SW 1271 (cell line): ENCODE results near the gene ZSWIM1.
A peak's percentile ranks its signal among the peaks of the same experiment; 100 is the strongest.
"Not testable (repeated sequence)": the region's sequence is repeated elsewhere in the genome, so short reads cannot be mapped to it uniquely, and the experiment has no call there.

Experiments used
- DNase-seq, 2 experiments: peaks; one replicate each; lab custom pipeline; 2025; lab: John Stamatoyannopoulos, UW

The ZSWIM1 gene

GRCh38 chr20:45857114-45857881 lies 23.7 kb upstream of the ZSWIM1 start, which contains the start of the genes ACOT8 and ZSWIM3:
Gene ACOT8, minus strand, starts transcription at chr20:45857392. Its CDS starts 77 bp downstream, at chr20:45857315.
Gene ZSWIM3, plus strand, starts transcription at chr20:45857614. Its CDS starts 212 bp downstream, at chr20:45857826.
- DNase-seq = peak; percentile 99 to 100

- DNase-seq = no peak
These were observed 23.2 kb upstream of the ZSWIM1 start for GRCh38 chr20:45857882-45858216.

GRCh38 chr20:45859916-45860315 lies 21.1 kb upstream of the ZSWIM1 start:
- DNase-seq = no peak

GRCh38 chr20:45860560-45861220 lies 20.3 kb upstream of the ZSWIM1 start:
- no peak for DNase-seq

GRCh38 chr20:45861221-45862075 lies 19.6 kb upstream of the ZSWIM1 start:
- DNase-seq = no peak

- no peak for DNase-seq
These were observed 17.2 kb upstream of the ZSWIM1 start for GRCh38 chr20:45863543-45864470.

GRCh38 chr20:45866454-45866853 lies 14.6 kb upstream of the ZSWIM1 start:
- DNase-seq = no peak

- DNase-seq = no peak
These were observed 13.8 kb upstream of the ZSWIM1 start for GRCh38 chr20:45867136-45867818.

- DNase-seq = peak in 1 of 2 experiments; percentile 63
These were observed 13.2 kb upstream of the ZSWIM1 start for GRCh38 chr20:45867819-45868176.

- DNase-seq = no peak
These were observed 8.4 kb upstream of the ZSWIM1 start for GRCh38 chr20:45872626-45873025.

- DNase-seq = no peak
These were observed 7.5 kb upstream of the ZSWIM1 start for GRCh38 chr20:45873409-45874103.

GRCh38 chr20:45874104-45874481 lies 6.9 kb upstream of the ZSWIM1 start:
- DNase-seq = not testable (repeated sequence)

GRCh38 chr20:45874576-45874975 lies 6.5 kb upstream of the ZSWIM1 start:
- no peak for DNase-seq

GRCh38 chr20:45878076-45878761 lies 2.8 kb upstream of the ZSWIM1 start:
- no peak for DNase-seq

GRCh38 chr20:45882469-45883099 lies 1.6 kb downstream of the ZSWIM1 start:
- DNase-seq = no peak

GRCh38 chr20:45883100-45883469 lies 2.1 kb downstream of the ZSWIM1 start:
- no peak for DNase-seq

- DNase-seq = no peak
These were observed 5.7 kb downstream of the ZSWIM1 start for GRCh38 chr20:45886590-45887345.

GRCh38 chr20:45887346-45887715 lies 6.3 kb downstream of the ZSWIM1 start, which contains the start of gene SPATA25:
Gene SPATA25, minus strand, starts transcription at chr20:45887622. Its CDS starts 32 bp downstream, at chr20:45887590.
- no peak for DNase-seq
